ENCODE results near the gene VPS50.
"Not testable (repeated sequence)": the region's sequence is repeated elsewhere in the genome, so short reads cannot be mapped to it uniquely, and the experiment has no call there.

The VPS50 gene

GRCh38 chr7:93239824-93240223 lies 7.7 kb downstream of the VPS50 start:
- no peak for DNase-seq

- no peak for DNase-seq
Observed at GRCh38 chr7:93242106-93242505, 9.9 kb downstream of the VPS50 start.

GRCh38 chr7:93245525-93246432 lies 13.6 kb downstream of the VPS50 start:
- DNase-seq, result no peak

- DNase-seq, result no peak
Observed at GRCh38 chr7:93249491-93250148, 17.5 kb downstream of the VPS50 start.

GRCh38 chr7:93258661-93259060 lies 26.5 kb downstream of the VPS50 start:
- no peak for DNase-seq

- no peak for DNase-seq
Observed at GRCh38 chr7:93262535-93262934, 30.4 kb downstream of the VPS50 start.

GRCh38 chr7:93265220-93265619 lies 33.1 kb downstream of the VPS50 start:
- DNase-seq, result no peak

GRCh38 chr7:93279541-93279940 lies 47.4 kb downstream of the VPS50 start:
- no peak for DNase-seq

GRCh38 chr7:93284908-93285307 lies 52.7 kb downstream of the VPS50 start:
- DNase-seq, result no peak

GRCh38 chr7:93293229-93293628 lies 61.1 kb downstream of the VPS50 start:
- no peak for DNase-seq

GRCh38 chr7:93298206-93298605 lies 66.0 kb downstream of the VPS50 start:
- no peak for DNase-seq

GRCh38 chr7:93298671-93299070 lies 66.5 kb downstream of the VPS50 start:
- no peak for DNase-seq

GRCh38 chr7:93301736-93302135 lies 69.6 kb downstream of the VPS50 start:
- DNase-seq, result no peak

- no peak for DNase-seq
Observed at GRCh38 chr7:93307131-93307660, 75.0 kb downstream of the VPS50 start.

GRCh38 chr7:93307943-93308342 lies 75.8 kb downstream of the VPS50 start:
- DNase-seq, result no peak

GRCh38 chr7:93310346-93310745 lies 78.2 kb downstream of the VPS50 start:
- no peak for DNase-seq

GRCh38 chr7:93314449-93314848 lies 82.3 kb downstream of the VPS50 start:
- no peak for DNase-seq

GRCh38 chr7:93315896-93316295 lies 83.7 kb downstream of the VPS50 start:
- DNase-seq, result no peak

- no peak for DNase-seq
Observed at GRCh38 chr7:93316730-93317129, 84.6 kb downstream of the VPS50 start.

- no peak for DNase-seq
Observed at GRCh38 chr7:93320887-93321286, 88.7 kb downstream of the VPS50 start.

GRCh38 chr7:93326291-93326690 lies 94.1 kb downstream of the VPS50 start:
- DNase-seq, result not testable (repeated sequence)

- no peak for DNase-seq
Observed at GRCh38 chr7:93327006-93327633, 95.0 kb downstream of the VPS50 start.

GRCh38 chr7:93331706-93332105 lies 99.5 kb downstream of the VPS50 start:
- no peak for DNase-seq

GRCh38 chr7:93332172-93332571 lies 100.0 kb downstream of the VPS50 start:
- no peak for DNase-seq
